Esophagus squamous epithelium (tissue), 5 donors: ENCODE measurements around the gene CGB5. TPM values are rescaled to one million over a fixed set of nuclear protein-coding genes. Genes with fewer than 3 reads are reported as not detected.
A peak's percentile ranks its signal among the peaks of the same experiment; 100 is the strongest.

ENCODE experiments used
- DNase-seq: peaks from one replicate; lab custom pipeline; 2025; lab: John Stamatoyannopoulos, UW
- H3K27ac ChIP-seq, 4 donors: fragments of 200-600 bp; sonication (generic); one replicate each; pipeline ENCODE4 v1.5.1; 2016 to 2019; ENCODE audit warnings: mild to moderate bottlenecking in 1 of 4
- H3K27me3 ChIP-seq, 4 donors: fragments of 200-600 bp; sonication (generic); 1 replicate in 3 of 4; 2 replicates in 1 of 4; pipeline versions ENCODE4 v1.5.1 to v1.6.0; 2017 to 2021; ENCODE audit warnings: antibody characterized with exemption in 1 of 4
- H3K36me3 ChIP-seq, 3 donors: fragments of 200-600 bp; sonication (generic); one replicate each; pipeline ENCODE4 v1.5.1; 2016 to 2019
- H3K4me1 ChIP-seq, 3 donors: fragments of 200-600 bp; sonication (generic); one replicate each; pipeline ENCODE4 v1.5.1; 2017 to 2019
- H3K4me3 ChIP-seq, 4 donors: fragments of 200-600 bp; sonication (generic); 1 replicate in 3 of 4; 2 replicates in 1 of 4; pipeline ENCODE4 v1.5.1; 2016 to 2019; ENCODE audit warnings: mild to moderate bottlenecking in 2 of 4, moderate library complexity in 1 of 4
- H3K9me3 ChIP-seq, 3 donors: fragments of 200-600 bp; sonication (generic); one replicate each; pipeline ENCODE4 v1.5.1; 2016 to 2019
- POLR2A ChIP-seq, 4 donors: fragments of 450-650 bp; IDR thresholded peaks; one replicate each; pipeline ENCODE4 v1.6.1; 2017; ENCODE audit warnings: antibody characterized with exemption in 4 of 4, mild to moderate bottlenecking in 4 of 4, moderate library complexity in 3 of 4
- WGBS, 2 donors: methylation state at CpG; one replicate each; pipeline ENCODE4 v1.1.5; 2018; 5-methylcytosine and 5-hydroxymethylcytosine counted together
- intact Hi-C: fragments of 100-400 bp; cut with DNase I; formaldehyde crosslinking; loops from one replicate; pipeline ENCODE4 v1.15.0; 2022
- total RNA-seq, 4 donors: library from RNA; depleted of rRNA; stranded (reverse); fragments of >200 nt; gene quantifications; one replicate each; pipeline ENCODE4 v1.1.0, GENCODE V29; 2016
- TF ChIP-seq, protein P1 (sequence below), 6 experiments: fragments of 450-650 bp in 4 of 6; fragments of 200-600 bp in 2 of 6; sonication (generic) in 2 of 6; IDR thresholded peaks; one replicate each; pipeline ENCODE4 v1.5.1; 2016 to 2019; ENCODE audit warnings: antibody characterized with exemption in 6 of 6, mild to moderate bottlenecking in 4 of 6, moderate library complexity in 4 of 6
- donor health status: DM: yes; HTN: yes; CAD: no.

CGB5 gene
- total RNA-seq, 4 donors from 2014 or later: 2.4 TPM; not detected in 3

GRCh38 chr19:49084206-49085019 lies 40.8 kb downstream of the CGB5 start:
- Histone ChIP-seq H3K4me3 (peak overlapping the region; percentile 86 to 93 (median 92)), H3K4me1 (peaks cover 12 to 43% (median 25%) of the 10 kb centered on the region in 3 donors), H3K36me3 (peaks cover 0 to 28% (median 13%) of the 10 kb centered on the region in 3 donors), H3K9me3 (no peaks in the 10 kb centered on the region), H3K27ac (peak overlapping the region; percentile 89 to 95 (median 94)), H3K27me3 (no peaks in the 10 kb centered on the region)
- DNase-seq: no peak
- intact Hi-C loops: no loop called here
- 57 to 58% methylated on average over 22 to 26 of the region's 26 CpGs for WGBS, 2 donors
- no peak for TF ChIP-seq POLR2A (IDR thresholded peaks at IDR 0.05)
- TF ChIP-seq, protein P1, sequence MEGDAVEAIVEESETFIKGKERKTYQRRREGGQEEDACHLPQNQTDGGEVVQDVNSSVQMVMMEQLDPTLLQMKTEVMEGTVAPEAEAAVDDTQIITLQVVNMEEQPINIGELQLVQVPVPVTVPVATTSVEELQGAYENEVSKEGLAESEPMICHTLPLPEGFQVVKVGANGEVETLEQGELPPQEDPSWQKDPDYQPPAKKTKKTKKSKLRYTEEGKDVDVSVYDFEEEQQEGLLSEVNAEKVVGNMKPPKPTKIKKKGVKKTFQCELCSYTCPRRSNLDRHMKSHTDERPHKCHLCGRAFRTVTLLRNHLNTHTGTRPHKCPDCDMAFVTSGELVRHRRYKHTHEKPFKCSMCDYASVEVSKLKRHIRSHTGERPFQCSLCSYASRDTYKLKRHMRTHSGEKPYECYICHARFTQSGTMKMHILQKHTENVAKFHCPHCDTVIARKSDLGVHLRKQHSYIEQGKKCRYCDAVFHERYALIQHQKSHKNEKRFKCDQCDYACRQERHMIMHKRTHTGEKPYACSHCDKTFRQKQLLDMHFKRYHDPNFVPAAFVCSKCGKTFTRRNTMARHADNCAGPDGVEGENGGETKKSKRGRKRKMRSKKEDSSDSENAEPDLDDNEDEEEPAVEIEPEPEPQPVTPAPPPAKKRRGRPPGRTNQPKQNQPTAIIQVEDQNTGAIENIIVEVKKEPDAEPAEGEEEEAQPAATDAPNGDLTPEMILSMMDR (IDR thresholded peaks at IDR 0.05): no peak

GRCh38 chr19:49085020-49085867 lies 41.6 kb downstream of the CGB5 start, which contains the start of gene SNRNP70:
SNRNP70 (plus strand) TSS chr19:49085451; CDS start chr19:49086415, 964 bp downstream.
- WGBS, 2 donors: 0% methylated on average over 22 to 35 of the region's 89 CpGs
- intact Hi-C loops: no loop called here
- peak; percentile 96 for DNase-seq
- Histone ChIP-seq H3K4me3 (peak within 1 kb of the TSS; percentile 86 to 93 (median 92)), H3K36me3 (peaks cover 6 to 37% (median 19%) of the 10 kb centered on the region in 3 donors), H3K4me1 (peaks cover 12 to 43% (median 25%) of the 10 kb centered on the region in 3 donors), H3K9me3 (no peaks in the 10 kb centered on the region), H3K27ac (peak within 1 kb of the TSS; percentile 89 to 95 (median 94)), H3K27me3 (no peaks in the 10 kb centered on the region)
- TF ChIP-seq POLR2A (IDR thresholded peaks at IDR 0.05): peak in 2 of 4 donors; percentile 76 to 93
- TF ChIP-seq, protein P1 (IDR thresholded peaks at IDR 0.05): peak in 2 of 6 experiments; percentile 1 to 23

DNA sequence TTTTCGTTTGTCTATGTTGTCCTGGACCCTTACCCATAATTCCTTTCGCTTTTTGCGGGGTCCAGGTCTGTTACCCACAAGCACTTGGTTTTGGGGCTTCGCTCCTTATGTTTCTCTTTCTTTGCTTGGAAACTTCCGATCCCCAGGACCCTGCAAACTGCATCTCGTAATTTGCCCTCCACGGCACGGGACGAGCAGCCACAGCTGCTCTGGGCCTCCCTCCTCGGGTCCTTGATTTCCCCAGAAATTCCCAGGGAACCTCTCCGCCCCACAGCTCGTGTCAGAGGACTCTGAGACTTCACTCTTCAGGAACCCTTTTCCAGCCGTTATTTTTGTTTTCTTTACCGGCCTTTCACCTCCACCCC lies 42.2 kb downstream of the CGB5 start:
- Histone ChIP-seq H3K4me1 (peaks cover 12 to 43% (median 25%) of the 10 kb centered on the region in 3 donors), H3K9me3 (no peaks in the 10 kb centered on the region), H3K36me3 (peaks cover 12 to 43% (median 25%) of the 10 kb centered on the region in 3 donors), H3K4me3 (peak overlapping the region; percentile 86 to 93 (median 92)), H3K27ac (peak overlapping the region; percentile 89 to 95 (median 94)), H3K27me3 (no peaks in the 10 kb centered on the region)
- TF ChIP-seq, protein P1 (IDR thresholded peaks at IDR 0.05): no peak
- no peak for TF ChIP-seq POLR2A (IDR thresholded peaks at IDR 0.05)
- WGBS, 2 donors: 0 to 1% methylated on average over 14 of the region's 14 CpGs
- no peak for DNase-seq
- intact Hi-C loops: no loop called here

- no peaks in the 10 kb centered on the region for H3K27me3 ChIP-seq
- intact Hi-C loops: no loop called here
- TF ChIP-seq POLR2A (IDR thresholded peaks at IDR 0.05): no peak
- TF ChIP-seq, protein P1 (IDR thresholded peaks at IDR 0.05): no peak
- no peaks in the 10 kb centered on the region for H3K9me3 ChIP-seq
- H3K27ac ChIP-seq: peak overlapping the region in 3 of 4 donors; percentile 89 to 94 (median 93)
- 26 to 33% methylated on average over 11 of the region's 11 CpGs for WGBS, 2 donors
- peaks cover 12 to 43% (median 25%) of the 10 kb centered on the region in 3 donors for H3K4me1 ChIP-seq
- H3K36me3 ChIP-seq: peaks cover 14 to 47% (median 29%) of the 10 kb centered on the region in 3 donors
- H3K4me3 ChIP-seq: peak overlapping the region; percentile 86 to 93 (median 92)
- no peak for DNase-seq
Measured at GRCh38 chr19:49086296-49086695, 42.6 kb downstream of the CGB5 start.
